Measurements from ENCODE around the gene MORN1. TPM values are rescaled to one million over a fixed set of nuclear protein-coding genes. Genes with fewer than 3 reads are reported as not detected.

Gene MORN1
- total and polyA plus RNA-seq, 9 of the 15 experiments (the other 6 are each of a cell fraction or from before 2014, with no cell fraction given): 0.24 to 9.3 (median 4.2) TPM

- peaks cover 14% of the 10 kb centered on the region; the same call in 2 of the 3 replicates for H3K79me2 ChIP-seq (ENCODE audit: control insufficient read depth, insufficient read depth, low read length)
- no peaks in the 10 kb centered on the region for H3K9me3 ChIP-seq (replicated peaks; ENCODE audit: control insufficient read depth, insufficient read depth, low read depth, low read length)
- no peak overlapping the region for H3K4me2 ChIP-seq (ENCODE audit: insufficient read depth, low read length)
- BruUV-seq (replicated peaks): no TSS peak
- no peak overlapping the region for H3K4me3 ChIP-seq
- H3K36me3 ChIP-seq (ENCODE audit: control insufficient read depth, insufficient read depth, low read length): peaks cover 54% of the 10 kb centered on the region
- no peaks in the 10 kb centered on the region for H4K20me1 ChIP-seq (replicated peaks; ENCODE audit: control insufficient read depth, insufficient read depth, low read length)
- FAIRE-seq: no peak
- no peaks in the 10 kb centered on the region for H3K9me1 ChIP-seq (ENCODE audit: control insufficient read depth, insufficient read depth, low read length)
- TF ChIP-seq DDX20 (tag; IDR thresholded peaks at IDR 0.05; ENCODE audit: low read depth) (no peak), ZNF174 (CRISPR knock-in tag; IDR thresholded peaks at IDR 0.05) (no peak), ZNF197 (CRISPR knock-in tag; IDR thresholded peaks at IDR 0.05; ENCODE audit: low read depth) (no peak), ZNF277 (CRISPR knock-in tag; IDR thresholded peaks at IDR 0.05; ENCODE audit: borderline replicate concordance) (no peak), MED1 (CRISPR knock-in tag; IDR thresholded peaks at IDR 0.05; ENCODE audit: borderline replicate concordance) (no peak), ZFX (CRISPR knock-in tag; IDR thresholded peaks at IDR 0.05) (no peak), HIVEP1 (CRISPR knock-in tag; IDR thresholded peaks at IDR 0.05) (no peak)
- no peak overlapping the region for H3K27ac ChIP-seq (ENCODE audit: extremely low read depth, low read depth, low read length)
- CTCF ChIA-PET (ENCODE audit: low intra/inter-chr PET ratio): no interaction called here
- WGBS (ENCODE audit: insufficient coverage, low coverage, missing lambda C conversion rate): 89% methylated on average over 6 of the region's 8 CpGs
- H3K9ac ChIP-seq (ENCODE audit: insufficient read depth in 1 of 2, low read depth in 2 of 2, low read length in 2 of 2): no peak overlapping the region; a peak in 1 of 4 replicates
- DNase-seq (ENCODE audit: extremely low read depth in 1 of 4, low spot score in 3 of 4): no peak
- POLR2A ChIA-PET: interaction anchor here (0.6 to 3.4 kb wide), 6 partner anchors 10 to 454 kb away, joined by 3 to 24 read pairs (median 3); no protein-coding TSS in a partner anchor
- no peak for ATAC-seq
- intact Hi-C loops (cut with micrococcal nuclease) (no loop called here), in situ Hi-C loops (cut with MboI) (no loop called here)
- no peaks in the 10 kb centered on the region for H3K27me3 ChIP-seq (ENCODE audit: control insufficient read depth in 2 of 2, insufficient read depth in 2 of 2, low read length in 2 of 2)
- H2AFZ ChIP-seq (ENCODE audit: low read depth, low read length): no peak overlapping the region
- peaks cover under 1 to 71% of the 10 kb centered on the region in 2 experiments; a peak in 3 of 5 replicates for H3K4me1 ChIP-seq (replicated peaks in 1 of 2; ENCODE audit: control insufficient read depth in 2 of 2, insufficient read depth in 2 of 2, low read length in 2 of 2)
Observed at GRCh38 chr1:2407991-2408275, 16.6 kb upstream of the MORN1 start.

Data from K562 (cell line).